GM12892 (cell line): ENCODE results near the gene PPIF.

ENCODE experiments used
- POLR2A ChIP-seq: IDR thresholded peaks from 2 replicates; pipeline ENCODE4 v1.6.1; 2011; ENCODE audit warnings: low read depth, low read length, control low read depth
- POLR2AphosphoS5 ChIP-seq: IDR thresholded peaks from 2 replicates; pipeline ENCODE4 v1.6.1; 2011; ENCODE audit warnings: low read depth, low read length, control low read depth
- TAF1 ChIP-seq: IDR thresholded peaks from 2 replicates; pipeline ENCODE4 v1.6.1; 2011; ENCODE audit warnings: low read depth, mild to moderate bottlenecking, control low read depth, low read length, borderline replicate concordance

DNA sequence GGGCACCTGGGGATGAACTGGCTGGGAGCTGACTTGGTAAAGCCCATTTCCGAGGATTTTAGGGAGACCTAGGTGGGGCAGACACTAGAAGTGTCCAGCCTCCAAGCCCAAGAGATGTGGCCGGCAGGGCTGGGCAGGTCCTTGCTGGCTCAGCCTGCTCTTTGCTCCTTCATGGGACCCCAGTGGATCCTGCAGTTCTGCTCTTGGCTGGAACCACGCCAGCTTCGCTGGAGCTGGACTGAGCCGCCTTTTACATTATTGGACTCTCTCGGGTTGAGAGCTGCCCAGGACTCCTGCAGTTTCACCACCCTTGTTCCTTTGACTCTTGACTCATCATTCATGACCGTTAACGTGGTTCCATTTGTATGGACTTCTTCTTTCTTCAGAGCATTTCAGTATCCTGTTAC, 5.7 kb downstream of the PPIF start:
- TF ChIP-seq POLR2A (no peak; the same call in 1 of the 2 replicates), POLR2AphosphoS5 (no peak), TAF1 (no peak)
